ENCODE measurements around the gene ZC3H13. TPM values are rescaled to one million over a fixed set of nuclear protein-coding genes. Genes with fewer than 3 reads are reported as not detected.

The ZC3H13 gene
- total and polyA plus RNA-seq, 2 of the 4 experiments (the other 2 are of a cell fraction) = 7.7 to 10.8 TPM

DNA sequence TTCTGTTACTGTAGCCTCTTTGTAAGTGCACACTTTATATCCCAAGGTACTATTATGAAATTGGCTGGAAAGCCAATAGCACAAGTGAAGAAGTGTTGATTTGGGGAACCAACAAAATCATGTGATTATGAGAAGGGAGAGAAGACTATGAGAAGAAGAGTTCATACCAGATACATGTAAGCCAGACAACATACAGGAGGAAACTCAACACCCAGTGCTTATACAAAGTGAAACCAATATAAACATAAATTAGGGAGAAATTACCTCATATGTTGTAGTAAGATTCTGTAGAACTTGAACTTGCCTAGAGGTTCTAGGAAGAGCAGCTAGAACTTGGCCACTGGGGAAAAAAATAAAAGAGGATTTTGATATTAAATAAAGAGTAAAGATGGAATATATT is 34.9 kb upstream of the ZC3H13 start:
- no peak overlapping the region for H3K27ac ChIP-seq (ENCODE audit: insufficient read depth, low read length)
- TF ChIP-seq SMC3 (IDR thresholded peaks at IDR 0.05; ENCODE audit: low read depth, low read length) (no peak), FOS (IDR thresholded peaks at IDR 0.05; ENCODE audit: low read depth, low read length) (no peak), CEBPB (IDR thresholded peaks at IDR 0.05; ENCODE audit: low read depth, low read length) (no peak), RCOR1 (IDR thresholded peaks at IDR 0.05; ENCODE audit: insufficient replicate concordance, low read length) (no peak), CHD1 (IDR thresholded peaks at IDR 0.05; ENCODE audit: low read depth, low read length) (no peak), MAFK (IDR thresholded peaks at IDR 0.05; ENCODE audit: low read depth, low read length) (no peak), RAD21 (IDR thresholded peaks at IDR 0.05; ENCODE audit: low read length) (no peak), POLR2A (IDR thresholded peaks at IDR 0.05; ENCODE audit: low read depth, low read length) (no peak)
- TF ChIP-seq, protein P1, sequence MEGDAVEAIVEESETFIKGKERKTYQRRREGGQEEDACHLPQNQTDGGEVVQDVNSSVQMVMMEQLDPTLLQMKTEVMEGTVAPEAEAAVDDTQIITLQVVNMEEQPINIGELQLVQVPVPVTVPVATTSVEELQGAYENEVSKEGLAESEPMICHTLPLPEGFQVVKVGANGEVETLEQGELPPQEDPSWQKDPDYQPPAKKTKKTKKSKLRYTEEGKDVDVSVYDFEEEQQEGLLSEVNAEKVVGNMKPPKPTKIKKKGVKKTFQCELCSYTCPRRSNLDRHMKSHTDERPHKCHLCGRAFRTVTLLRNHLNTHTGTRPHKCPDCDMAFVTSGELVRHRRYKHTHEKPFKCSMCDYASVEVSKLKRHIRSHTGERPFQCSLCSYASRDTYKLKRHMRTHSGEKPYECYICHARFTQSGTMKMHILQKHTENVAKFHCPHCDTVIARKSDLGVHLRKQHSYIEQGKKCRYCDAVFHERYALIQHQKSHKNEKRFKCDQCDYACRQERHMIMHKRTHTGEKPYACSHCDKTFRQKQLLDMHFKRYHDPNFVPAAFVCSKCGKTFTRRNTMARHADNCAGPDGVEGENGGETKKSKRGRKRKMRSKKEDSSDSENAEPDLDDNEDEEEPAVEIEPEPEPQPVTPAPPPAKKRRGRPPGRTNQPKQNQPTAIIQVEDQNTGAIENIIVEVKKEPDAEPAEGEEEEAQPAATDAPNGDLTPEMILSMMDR (conservative IDR thresholded peaks at IDR 0.05; ENCODE audit: low read depth, low read length) = no peak
- TF ChIP-seq, protein P2, sequence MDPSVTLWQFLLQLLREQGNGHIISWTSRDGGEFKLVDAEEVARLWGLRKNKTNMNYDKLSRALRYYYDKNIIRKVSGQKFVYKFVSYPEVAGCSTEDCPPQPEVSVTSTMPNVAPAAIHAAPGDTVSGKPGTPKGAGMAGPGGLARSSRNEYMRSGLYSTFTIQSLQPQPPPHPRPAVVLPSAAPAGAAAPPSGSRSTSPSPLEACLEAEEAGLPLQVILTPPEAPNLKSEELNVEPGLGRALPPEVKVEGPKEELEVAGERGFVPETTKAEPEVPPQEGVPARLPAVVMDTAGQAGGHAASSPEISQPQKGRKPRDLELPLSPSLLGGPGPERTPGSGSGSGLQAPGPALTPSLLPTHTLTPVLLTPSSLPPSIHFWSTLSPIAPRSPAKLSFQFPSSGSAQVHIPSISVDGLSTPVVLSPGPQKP (IDR thresholded peaks at IDR 0.05; ENCODE audit: borderline replicate concordance, low read depth, low read length) = no peak
- ChIA-PET POLR2A (ENCODE audit: unreplicated experiment) (no interaction called here), CTCF (no interaction called here)
- no peak overlapping the region for H2AFZ ChIP-seq (replicated peaks; ENCODE audit: low read length, poor library complexity)
- no peaks in the 10 kb centered on the region for H4K20me1 ChIP-seq (ENCODE audit: insufficient read depth, low read length)
- intact Hi-C loops (cut with micrococcal nuclease) = no loop called here
- ATAC-seq (ENCODE audit: low read depth) (no peak), DNase-seq (no peak)
- no peaks in the 10 kb centered on the region for H3K9me3 ChIP-seq (ENCODE audit: control insufficient read depth, insufficient read depth, low read length)
- no peaks in the 10 kb centered on the region for H3K36me3 ChIP-seq (ENCODE audit: control insufficient read depth, insufficient read depth, low read length)
- dilution Hi-C loops (cut with HindIII; ENCODE audit: low sequenced_read_pairs, unreplicated experiment) = no loop called here
- peaks cover 2% of the 10 kb centered on the region; the same call in 1 of the 2 replicates for H3K27me3 ChIP-seq (ENCODE audit: control insufficient read depth, insufficient read depth, low read length)
- no peak overlapping the region for H2BK5ac ChIP-seq (ENCODE audit: low read depth, low read length, poor library complexity, severe bottlenecking)
- in situ Hi-C loops (cut with MboI; ENCODE audit: low sequenced_read_pairs) = no loop called here
- no peak overlapping the region for H2AK5ac ChIP-seq (ENCODE audit: low read depth, low read length)
- no peaks in the 10 kb centered on the region for H3K79me1 ChIP-seq (ENCODE audit: low read depth in 1 of 2, low read length in 2 of 2)
- H3K56ac ChIP-seq (ENCODE audit: extremely low read depth, insufficient read depth, low read length) = no peak overlapping the region
- H3K4me1 ChIP-seq (ENCODE audit: control insufficient read depth, insufficient read depth, low read length) = no peaks in the 10 kb centered on the region
- no peak overlapping the region for H3K23ac ChIP-seq (ENCODE audit: low read depth, low read length)
- H4K8ac ChIP-seq (ENCODE audit: low read depth in 2 of 2, low read length in 2 of 2) = no peak overlapping the region
- no peak overlapping the region for H3K14ac ChIP-seq (replicated peaks; ENCODE audit: low read depth, low read length)
- no TSS peak for BruUV-seq (replicated peaks)
- no peak overlapping the region for H2BK120ac ChIP-seq (ENCODE audit: low read depth, low read length)
- no peak overlapping the region for H2BK15ac ChIP-seq (ENCODE audit: low read depth, low read length)
- no peak overlapping the region for H3K4me2 ChIP-seq (ENCODE audit: low read depth, low read length)
- no peak overlapping the region for H2BK20ac ChIP-seq (ENCODE audit: low read depth, low read length)
- H3K4ac ChIP-seq (ENCODE audit: low read depth, low read length) = no peak overlapping the region
- H2AK9ac ChIP-seq (replicated peaks; ENCODE audit: low read depth, low read length, poor library complexity) = no peak overlapping the region
- H3K9ac ChIP-seq (ENCODE audit: low read depth, low read length) = no peak overlapping the region
- H3K4me3 ChIP-seq (ENCODE audit: insufficient read depth, low read depth, low read length) = no peak overlapping the region
- H3K9me1 ChIP-seq (ENCODE audit: insufficient read depth, low read length) = no peaks in the 10 kb centered on the region
- H4K91ac ChIP-seq (ENCODE audit: insufficient read depth, low read depth, low read length) = no peak overlapping the region
- no peak overlapping the region for H3K18ac ChIP-seq (ENCODE audit: low read depth, low read length)
- H4K5ac ChIP-seq (ENCODE audit: low read depth, low read length) = no peak overlapping the region

Measured in IMR-90 (cell line).